A549 (cell line): ENCODE measurements around the gene UFD1.

Experiments
- BHLHE40 ChIP-seq: IDR thresholded peaks from 2 replicates; pipeline ENCODE4 v1.6.1; 2012; ENCODE audit warnings: low read depth, low read length, inconsistent platforms
- CEBPB ChIP-seq, 2 experiments: fragments of >200 bp in 1 of 2; sonication (Bioruptor Twin) in 1 of 2; formaldehyde crosslinking in 1 of 2; IDR thresholded peaks; 2 replicates each; pipeline ENCODE4 v1.6.1; 2012 to 2016
- CHD4 ChIP-seq: fragments of 200-600 bp; sonication (generic); IDR thresholded peaks from 2 replicates; pipeline ENCODE4 v1.6.1; 2016; ENCODE audit warnings: antibody characterized with exemption, mild to moderate bottlenecking, borderline replicate concordance
- CTCF ChIP-seq: fragments of >200 bp; sonication (Bioruptor Twin); formaldehyde crosslinking; IDR thresholded peaks from 3 replicates; pipeline ENCODE4 v1.5.1; 2016
- EP300 ChIP-seq, 2 experiments: fragments of >200 bp; sonication (Bioruptor Twin); formaldehyde crosslinking; IDR thresholded peaks; 2 replicates in 1 of 2; 3 replicates in 1 of 2; pipeline ENCODE4 v1.6.1; 2016 to 2017
- HOXA7 ChIP-seq: fragments of 250-450 bp; sonication (Bioruptor Pico); IDR thresholded peaks from 2 replicates; pipeline ENCODE4 v1.5.0; 2020; ENCODE audit warnings: mild to moderate bottlenecking, moderate library complexity
- MAFK ChIP-seq: fragments of 450-650 bp; IDR thresholded peaks from 2 replicates; pipeline ENCODE4 v1.6.1; 2014; ENCODE audit not compliant: partially characterized antibody
- MAZ ChIP-seq: fragments of 150-350 bp; IDR thresholded peaks from 2 replicates; pipeline ENCODE4 v1.6.1; 2014; ENCODE audit warnings: antibody characterized with exemption, low read depth, low read length, borderline replicate concordance
- MYC ChIP-seq: IDR thresholded peaks from 2 replicates; pipeline ENCODE4 v1.6.1; 2012; ENCODE audit warnings: mild to moderate bottlenecking, inconsistent platforms, low read length, improper control_type of control experiment, borderline replicate concordance
- POLR2A ChIP-seq: IDR thresholded peaks from 2 replicates; pipeline ENCODE4 v1.6.1; 2012; ENCODE audit warnings: mild to moderate bottlenecking, low read length
- ZFP36 ChIP-seq: fragments of 450-650 bp; IDR thresholded peaks from 2 replicates; pipeline ENCODE4 v1.6.1; 2014; ENCODE audit warnings: borderline replicate concordance; ENCODE audit not compliant: partially characterized antibody

GRCh38 chr22:19448739-19449421, 30.1 kb downstream of the UFD1 start:
- TF ChIP-seq MAFK (no peak), POLR2A (no peak), CHD4 (no peak), CTCF (no peak), MYC (no peak), HOXA7 (CRISPR knock-in tag) (no peak), EP300 (IDR thresholded peaks at IDR 0.05) (no peak), CEBPB (IDR thresholded peaks at IDR 0.05) (no peak), MAZ (no peak), ZFP36 (no peak), BHLHE40 (no peak)
